EH (cell line): ENCODE measurements around the gene CD48.
A peak's percentile ranks its signal among the peaks of the same experiment; 100 is the strongest.
"Not testable (repeated sequence)": the region's sequence is repeated elsewhere in the genome, so short reads cannot be mapped to it uniquely, and the experiment has no call there.

Experiments
- DNase-seq: peaks from one replicate; pipeline ENCODE4 v3.0.0-alpha.2; 2015; ENCODE audit warnings: low read depth

The CD48 gene

DNA sequence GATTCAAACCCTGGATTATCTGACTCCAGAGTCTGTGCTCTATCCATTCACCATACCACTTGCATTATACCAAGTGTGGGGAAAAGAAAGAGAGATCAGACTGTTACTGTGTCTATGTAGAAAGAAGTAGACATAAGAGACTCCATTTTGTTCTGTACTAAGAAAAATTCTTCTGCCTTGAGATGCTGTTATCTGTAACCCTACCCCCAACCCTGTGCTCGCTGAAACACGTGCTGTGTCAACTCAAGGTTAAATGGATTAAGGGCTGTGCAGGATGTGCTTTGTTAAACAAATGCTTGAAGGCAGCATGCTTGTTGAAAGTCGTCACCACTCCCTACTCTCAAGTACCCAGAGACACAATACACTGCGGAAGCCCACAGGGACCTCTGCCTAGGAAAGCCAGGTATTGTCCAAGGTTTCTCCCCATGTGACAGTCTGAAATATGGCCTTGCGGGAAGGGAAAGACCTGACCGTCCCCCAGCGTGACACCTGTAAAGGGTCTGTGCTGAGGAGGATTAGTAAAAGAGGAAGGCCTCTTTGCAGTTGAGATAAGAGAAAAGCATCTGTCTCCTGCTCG lies 59.5 kb downstream of the CD48 start:
- DNase-seq: not testable (repeated sequence)

DNA sequence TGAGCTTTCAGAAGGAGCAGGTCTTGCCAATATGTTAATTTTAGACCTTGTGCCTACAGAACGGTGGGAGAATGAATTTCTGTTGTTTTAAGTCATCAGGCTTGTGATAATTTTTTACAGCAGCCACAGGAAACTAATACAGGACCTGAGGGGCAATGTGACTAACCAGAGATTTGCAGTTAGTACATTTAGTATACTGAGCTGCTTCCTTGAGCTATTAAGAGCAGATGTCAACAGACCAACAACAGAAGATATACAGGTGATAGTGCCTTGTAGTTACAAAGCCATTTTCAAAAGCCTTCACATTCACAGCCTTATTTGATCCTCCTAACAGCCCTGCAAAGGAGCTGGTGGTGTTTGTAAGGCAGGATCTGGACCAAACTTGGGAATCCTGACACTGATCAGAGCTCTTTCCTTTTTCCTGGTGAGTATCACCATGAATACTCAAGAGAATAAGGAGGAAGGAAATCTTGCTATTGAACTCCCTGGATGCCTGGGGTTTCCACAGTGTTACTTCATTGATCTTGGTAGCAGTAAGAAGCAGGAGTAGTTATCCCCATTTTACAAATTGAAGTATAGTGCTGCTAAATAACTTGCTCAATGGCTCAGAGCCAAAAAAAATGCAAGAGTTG lies 60.1 kb downstream of the CD48 start:
- no peak for DNase-seq

DNA sequence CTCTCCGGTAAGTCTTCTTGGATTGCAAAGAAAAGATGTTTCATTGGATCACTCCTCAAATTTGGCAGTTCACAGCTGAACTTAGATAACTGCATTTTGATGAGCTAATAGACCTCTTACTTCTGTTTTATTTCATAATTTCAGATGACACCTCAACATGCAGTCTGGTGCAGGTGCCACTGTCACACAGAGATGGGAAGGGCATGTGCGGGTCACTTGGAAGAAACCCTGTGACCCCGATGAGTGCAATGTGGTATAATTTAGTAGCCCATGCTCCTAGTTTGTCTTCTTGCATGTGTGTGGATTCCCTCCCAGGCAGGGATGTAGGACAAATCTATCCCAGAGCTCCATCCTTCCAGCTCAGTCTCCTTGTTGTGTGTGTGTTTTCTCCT lies 64.3 kb downstream of the CD48 start:
- DNase-seq: no peak

- DNase-seq: no peak
Observed at GRCh38 chr1:160646711-160647328, 64.8 kb downstream of the CD48 start, which contains the start of gene SLAMF1. TSS of gene SLAMF1 (minus strand) at chr1:160647044. CDS start at chr1:160646945, 99 bp downstream.

- no peak for DNase-seq
Observed at GRCh38 chr1:160646180-160646579, 65.4 kb downstream of the CD48 start.

- DNase-seq: no peak
Observed at GRCh38 chr1:160645386-160646130, 66.1 kb downstream of the CD48 start.

- no peak for DNase-seq
Observed at GRCh38 chr1:160644399-160644798, 67.2 kb downstream of the CD48 start.

- no peak for DNase-seq
Observed at GRCh38 chr1:160643138-160643537, 68.5 kb downstream of the CD48 start.

DNA sequence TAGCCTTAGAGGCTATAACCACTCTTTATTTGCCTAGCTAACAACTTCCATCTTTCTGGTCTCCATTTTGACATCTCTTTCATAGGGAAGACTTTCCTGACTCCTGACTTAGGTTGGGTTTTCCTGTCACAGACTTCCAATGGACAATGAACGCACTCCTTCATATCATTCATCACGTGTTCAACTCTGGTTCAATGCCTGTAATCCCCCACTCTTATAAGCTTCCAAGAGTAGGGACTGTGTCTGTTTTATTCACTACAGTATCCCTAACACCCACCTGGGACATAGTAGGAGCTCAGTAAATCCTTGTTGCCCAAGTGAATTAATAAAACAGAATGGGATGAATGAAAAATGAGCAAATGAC lies 69.4 kb downstream of the CD48 start:
- no peak for DNase-seq

- no peak for DNase-seq
Observed at GRCh38 chr1:160641323-160642280, 70.0 kb downstream of the CD48 start.

DNA sequence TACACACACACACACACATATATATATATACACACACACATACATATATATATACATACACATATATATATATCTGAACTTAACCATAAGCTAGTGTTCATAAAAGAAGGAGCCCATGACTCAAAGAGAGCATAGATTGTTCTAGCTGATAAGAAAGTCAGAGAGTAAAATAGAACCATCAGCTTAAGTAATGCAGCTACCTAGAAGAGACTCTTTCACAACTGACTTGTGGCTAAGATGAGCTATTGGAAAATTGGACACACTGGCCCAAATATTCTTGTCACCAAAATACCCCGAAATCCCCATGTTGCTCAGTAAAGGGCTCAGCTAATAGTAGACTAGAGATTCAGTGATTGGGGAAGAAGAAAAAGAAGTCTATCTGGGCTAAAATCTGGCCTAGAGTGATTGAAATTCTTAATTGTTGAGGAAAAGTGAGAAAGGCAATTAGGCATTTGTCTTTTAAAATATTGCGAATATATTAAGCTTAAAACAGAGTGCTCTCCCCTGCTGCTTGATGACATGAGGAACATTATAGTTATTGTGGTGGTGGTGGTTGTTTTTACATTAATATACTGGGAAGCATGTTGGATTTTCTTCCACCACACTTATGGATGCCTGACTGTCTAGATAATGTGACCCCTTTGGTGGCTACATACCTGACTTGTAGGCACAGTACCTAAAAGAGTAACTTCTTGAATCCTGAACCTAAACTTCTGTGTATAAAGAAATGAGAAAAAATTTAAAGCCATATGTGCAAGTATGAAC lies 71.1 kb downstream of the CD48 start:
- no peak for DNase-seq

- DNase-seq: peak; percentile 11
Observed at GRCh38 chr1:160639652-160640051, 72.0 kb downstream of the CD48 start.

GRCh38 chr1:160638926-160639325 lies 72.7 kb downstream of the CD48 start:
- no peak for DNase-seq

DNA sequence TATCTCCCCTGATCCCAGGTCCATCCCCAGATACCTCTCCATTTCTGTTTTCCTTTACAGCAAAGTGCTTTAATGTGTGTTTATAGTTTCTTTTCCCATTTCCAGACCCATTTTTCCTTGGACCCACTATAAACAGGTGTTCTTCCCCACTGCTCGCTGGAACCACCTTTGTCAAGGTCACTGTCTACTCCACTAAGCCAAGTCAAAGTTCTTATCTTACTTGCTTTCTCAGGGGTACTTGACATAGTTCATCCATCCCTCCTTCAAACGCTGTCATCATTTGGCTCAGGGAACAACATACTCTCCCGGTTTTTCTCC lies 73.1 kb downstream of the CD48 start:
- no peak for DNase-seq

- DNase-seq: peak; percentile 42
Observed at GRCh38 chr1:160637821-160638539, 73.6 kb downstream of the CD48 start.

GRCh38 chr1:160637065-160637464 lies 74.6 kb downstream of the CD48 start:
- no peak for DNase-seq

DNA sequence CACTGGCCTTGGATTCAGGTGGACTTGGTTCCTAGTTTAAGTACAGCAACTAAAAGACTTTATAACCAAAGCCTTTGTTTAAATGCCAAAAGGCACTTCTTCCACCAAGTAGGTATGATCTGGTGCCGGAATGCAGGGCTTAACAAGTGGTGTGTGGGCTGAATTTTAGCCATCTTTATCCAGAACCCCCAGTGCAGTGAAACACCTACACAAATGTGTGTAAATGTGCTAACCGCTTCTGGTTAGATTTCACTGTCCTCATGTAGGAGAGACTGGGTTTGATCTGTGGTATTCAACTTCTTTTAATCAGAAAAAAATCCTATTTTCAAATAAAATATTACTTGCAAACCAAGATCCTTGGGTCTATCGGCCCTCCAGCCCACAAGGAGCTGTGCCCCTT lies 75.1 kb downstream of the CD48 start:
- DNase-seq: no peak

DNA sequence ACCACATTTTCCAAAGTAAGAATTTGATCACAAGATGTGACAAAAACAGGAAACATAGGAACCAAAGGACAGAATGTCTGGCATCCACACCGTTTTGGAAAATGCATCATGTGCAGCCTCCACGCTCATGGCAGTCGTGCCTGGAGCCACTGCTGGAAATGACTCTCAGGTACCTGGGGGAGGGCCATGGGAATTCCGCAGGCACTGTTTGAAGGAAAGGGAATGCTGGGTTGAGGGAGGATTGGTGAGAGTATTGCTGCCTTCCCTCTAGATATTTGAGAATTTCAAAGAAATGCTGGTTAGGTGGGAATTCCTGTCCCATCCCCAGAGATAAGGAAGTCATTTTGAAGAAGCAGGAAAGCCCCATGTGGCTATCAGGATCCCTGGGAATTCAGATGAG lies 75.5 kb downstream of the CD48 start:
- DNase-seq: no peak

- no peak for DNase-seq
Observed at GRCh38 chr1:160634543-160635491, 76.8 kb downstream of the CD48 start.
